Upper lobe of left lung (tissue), 4 donors: ENCODE data around the gene WT1.

Experiments used
- EP300 ChIP-seq, 4 donors: sonication (generic); formaldehyde crosslinking; IDR thresholded peaks; one replicate each; pipeline ENCODE4 v1.5.1; 2017; ENCODE audit warnings: antibody characterized with exemption in 4 of 4, control low read depth in 2 of 4
- POLR2A ChIP-seq, 4 donors: fragments of 450-650 bp; IDR thresholded peaks; one replicate each; pipeline ENCODE4 v1.5.1; 2016 to 2017; ENCODE audit warnings: antibody characterized with exemption in 4 of 4, mild to moderate bottlenecking in 2 of 4
- POLR2AphosphoS5 ChIP-seq, 2 donors: sonication (generic); formaldehyde crosslinking; IDR thresholded peaks; one replicate each; pipeline ENCODE4 v1.5.1; 2017; ENCODE audit warnings: antibody characterized with exemption in 2 of 2
- TF ChIP-seq, protein P1 (sequence below), 6 experiments: fragments of 450-650 bp in 4 of 6; fragments of 200-600 bp in 2 of 6; sonication (generic) in 2 of 6; IDR thresholded peaks; one replicate each; pipeline ENCODE4 v1.5.1; 2016 to 2019; ENCODE audit warnings: antibody characterized with exemption in 6 of 6

- TF ChIP-seq, protein P1, sequence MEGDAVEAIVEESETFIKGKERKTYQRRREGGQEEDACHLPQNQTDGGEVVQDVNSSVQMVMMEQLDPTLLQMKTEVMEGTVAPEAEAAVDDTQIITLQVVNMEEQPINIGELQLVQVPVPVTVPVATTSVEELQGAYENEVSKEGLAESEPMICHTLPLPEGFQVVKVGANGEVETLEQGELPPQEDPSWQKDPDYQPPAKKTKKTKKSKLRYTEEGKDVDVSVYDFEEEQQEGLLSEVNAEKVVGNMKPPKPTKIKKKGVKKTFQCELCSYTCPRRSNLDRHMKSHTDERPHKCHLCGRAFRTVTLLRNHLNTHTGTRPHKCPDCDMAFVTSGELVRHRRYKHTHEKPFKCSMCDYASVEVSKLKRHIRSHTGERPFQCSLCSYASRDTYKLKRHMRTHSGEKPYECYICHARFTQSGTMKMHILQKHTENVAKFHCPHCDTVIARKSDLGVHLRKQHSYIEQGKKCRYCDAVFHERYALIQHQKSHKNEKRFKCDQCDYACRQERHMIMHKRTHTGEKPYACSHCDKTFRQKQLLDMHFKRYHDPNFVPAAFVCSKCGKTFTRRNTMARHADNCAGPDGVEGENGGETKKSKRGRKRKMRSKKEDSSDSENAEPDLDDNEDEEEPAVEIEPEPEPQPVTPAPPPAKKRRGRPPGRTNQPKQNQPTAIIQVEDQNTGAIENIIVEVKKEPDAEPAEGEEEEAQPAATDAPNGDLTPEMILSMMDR (IDR thresholded peaks at IDR 0.05) = no peak
- TF ChIP-seq POLR2AphosphoS5 (IDR thresholded peaks at IDR 0.05) (no peak), POLR2A (IDR thresholded peaks at IDR 0.05) (no peak), EP300 (IDR thresholded peaks at IDR 0.05) (no peak)
These were observed 4.6 kb downstream of the WT1 start for GRCh38 chr11:32430568-32431381.
